Neutrophil (primary cell): ENCODE measurements around the gene CNOT11.
"Not testable (repeated sequence)": the region's sequence is repeated elsewhere in the genome, so short reads cannot be mapped to it uniquely, and the experiment has no call there.

Source experiments
- H3K27ac ChIP-seq: fragments of 200-600 bp; sonication (generic); 2 replicates; pipeline ENCODE4 v1.5.1; 2016; ENCODE audit warnings: mild to moderate bottlenecking, moderate library complexity
- H3K27me3 ChIP-seq: fragments of 200-600 bp; sonication (generic); 2 replicates; pipeline ENCODE4 v1.6.0; 2016; ENCODE audit warnings: mild to moderate bottlenecking
- H3K36me3 ChIP-seq: fragments of 200-600 bp; sonication (generic); 2 replicates; pipeline ENCODE4 v1.5.1; 2017
- H3K4me1 ChIP-seq, 2 experiments: fragments of 200-600 bp in 1 of 2; sonication (generic) in 1 of 2; 1 replicate in 1 of 2; 2 replicates in 1 of 2; pipeline versions ENCODE4 v1.5.1 to v1.6.1; 2013 to 2016; ENCODE audit warnings: low read depth in 1 of 2, low read length in 1 of 2, mild to moderate bottlenecking in 1 of 2, moderate library complexity in 1 of 2; ENCODE audit not compliant: control insufficient read depth in 1 of 2, insufficient read depth in 1 of 2
- H3K4me3 ChIP-seq, 2 experiments: fragments of 200-600 bp in 1 of 2; sonication (generic) in 1 of 2; 1 replicate in 1 of 2; 2 replicates in 1 of 2; pipeline ENCODE4 v1.5.1; 2013 to 2016; ENCODE audit warnings: low read depth in 1 of 2, low read length in 1 of 2, mild to moderate bottlenecking in 1 of 2, moderate library complexity in 1 of 2
- H3K9me3 ChIP-seq: fragments of 200-600 bp; sonication (generic); 2 replicates; pipeline ENCODE4 v1.5.1; 2016
- TF ChIP-seq, protein P1 (sequence below): fragments of 200-600 bp; sonication (generic); IDR thresholded peaks from 2 replicates; pipeline ENCODE4 v1.5.1; 2016; ENCODE audit warnings: antibody characterized with exemption

The CNOT11 gene

DNA sequence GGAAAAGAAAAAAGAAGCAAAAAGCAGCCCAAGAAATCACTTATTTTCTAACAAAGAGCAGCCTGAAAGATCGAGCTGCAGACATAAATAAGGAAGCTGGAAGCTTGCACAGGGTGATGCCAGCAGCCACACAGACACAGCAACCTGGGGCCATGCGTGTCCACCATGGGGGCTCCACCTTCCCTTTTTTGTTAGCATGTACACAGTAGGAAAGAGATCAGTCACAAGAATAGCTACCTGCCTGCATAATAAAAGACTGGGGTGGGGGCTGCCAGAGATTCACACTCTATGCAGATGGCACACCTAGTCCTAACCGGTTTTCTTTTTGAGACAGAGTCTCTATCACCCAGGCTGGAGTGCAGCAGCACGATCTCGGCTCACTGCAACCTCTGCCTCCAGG is 2.9 kb upstream of the CNOT11 start:
- TF ChIP-seq, protein P1, sequence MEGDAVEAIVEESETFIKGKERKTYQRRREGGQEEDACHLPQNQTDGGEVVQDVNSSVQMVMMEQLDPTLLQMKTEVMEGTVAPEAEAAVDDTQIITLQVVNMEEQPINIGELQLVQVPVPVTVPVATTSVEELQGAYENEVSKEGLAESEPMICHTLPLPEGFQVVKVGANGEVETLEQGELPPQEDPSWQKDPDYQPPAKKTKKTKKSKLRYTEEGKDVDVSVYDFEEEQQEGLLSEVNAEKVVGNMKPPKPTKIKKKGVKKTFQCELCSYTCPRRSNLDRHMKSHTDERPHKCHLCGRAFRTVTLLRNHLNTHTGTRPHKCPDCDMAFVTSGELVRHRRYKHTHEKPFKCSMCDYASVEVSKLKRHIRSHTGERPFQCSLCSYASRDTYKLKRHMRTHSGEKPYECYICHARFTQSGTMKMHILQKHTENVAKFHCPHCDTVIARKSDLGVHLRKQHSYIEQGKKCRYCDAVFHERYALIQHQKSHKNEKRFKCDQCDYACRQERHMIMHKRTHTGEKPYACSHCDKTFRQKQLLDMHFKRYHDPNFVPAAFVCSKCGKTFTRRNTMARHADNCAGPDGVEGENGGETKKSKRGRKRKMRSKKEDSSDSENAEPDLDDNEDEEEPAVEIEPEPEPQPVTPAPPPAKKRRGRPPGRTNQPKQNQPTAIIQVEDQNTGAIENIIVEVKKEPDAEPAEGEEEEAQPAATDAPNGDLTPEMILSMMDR = no peak
- Histone ChIP-seq H3K27ac (no peak overlapping the region), H3K4me1 (peaks cover 24 to 29% of the 10 kb centered on the region in 2 experiments), H3K36me3 (peaks cover 7% of the 10 kb centered on the region), H3K9me3 (no peaks in the 10 kb centered on the region), H3K27me3 (no peaks in the 10 kb centered on the region), H3K4me3 (no peak overlapping the region)

DNA sequence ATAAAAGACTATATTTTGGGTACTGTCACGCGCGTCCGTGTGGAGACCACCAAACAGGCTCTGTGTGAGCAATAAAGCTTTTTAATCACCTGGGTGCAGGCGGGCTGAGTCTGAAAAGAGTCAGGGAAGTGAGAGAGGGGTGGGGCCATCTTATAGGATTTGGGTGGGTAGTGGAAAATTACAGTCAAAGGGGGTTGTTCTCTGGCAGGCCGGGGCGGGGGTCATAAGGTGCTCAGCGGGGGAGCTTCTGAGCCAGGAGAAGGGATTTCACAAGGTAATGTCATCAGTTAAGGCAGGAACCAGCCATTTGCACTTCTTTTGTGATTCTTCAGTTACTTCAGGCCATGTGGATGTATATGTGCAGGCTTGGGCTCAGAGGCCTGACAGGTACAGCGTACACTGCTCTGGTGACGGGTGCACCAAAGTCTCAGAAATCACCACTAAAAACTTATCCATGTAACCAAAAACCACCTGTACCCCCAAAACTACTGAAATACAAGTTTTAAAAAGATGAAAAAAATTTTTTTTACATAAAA is 1.4 kb upstream of the CNOT11 start:
- not testable (repeated sequence) for H3K9me3 ChIP-seq, H3K4me3 ChIP-seq, H3K27me3 ChIP-seq, H3K27ac ChIP-seq
- peaks cover 25 to 30% of the 10 kb centered on the region in 2 experiments for H3K4me1 ChIP-seq
- peaks cover 17% of the 10 kb centered on the region for H3K36me3 ChIP-seq

DNA sequence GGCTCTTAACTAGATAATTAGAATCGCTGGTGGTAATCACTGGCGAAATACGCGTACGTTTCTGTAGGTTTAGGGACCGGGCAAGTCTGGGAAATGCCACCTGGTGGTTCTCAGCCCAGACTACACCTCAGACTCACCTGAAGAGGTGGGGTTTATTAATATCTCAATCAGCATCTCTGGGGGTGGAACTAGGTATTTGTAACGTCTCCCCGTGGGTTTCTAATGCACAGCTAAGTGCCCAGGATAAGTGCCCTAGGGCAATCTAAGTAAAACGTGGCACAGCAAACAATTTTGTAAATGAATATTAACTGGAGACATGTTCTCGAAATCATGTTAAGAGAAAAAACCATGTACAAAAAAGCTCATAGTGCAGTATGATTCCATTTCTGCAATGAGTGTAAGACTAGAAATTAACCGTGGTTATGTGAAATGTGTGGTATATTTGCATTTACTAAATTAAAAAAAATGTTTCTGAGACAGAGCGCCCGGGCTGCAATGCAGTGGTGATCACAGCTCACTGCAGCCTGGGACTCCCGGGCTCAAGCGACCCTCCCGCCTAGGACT is 760 bp upstream of the CNOT11 start:
- Histone ChIP-seq H3K27ac (peak overlapping the region; percentile 93), H3K36me3 (peaks cover 21% of the 10 kb centered on the region), H3K9me3 (no peaks in the 10 kb centered on the region), H3K27me3 (no peaks in the 10 kb centered on the region), H3K4me3 (peak overlapping the region; percentile 89 to 97), H3K4me1 (peaks cover 25 to 30% of the 10 kb centered on the region in 2 experiments)
- TF ChIP-seq, protein P1 = peak; percentile 8

DNA sequence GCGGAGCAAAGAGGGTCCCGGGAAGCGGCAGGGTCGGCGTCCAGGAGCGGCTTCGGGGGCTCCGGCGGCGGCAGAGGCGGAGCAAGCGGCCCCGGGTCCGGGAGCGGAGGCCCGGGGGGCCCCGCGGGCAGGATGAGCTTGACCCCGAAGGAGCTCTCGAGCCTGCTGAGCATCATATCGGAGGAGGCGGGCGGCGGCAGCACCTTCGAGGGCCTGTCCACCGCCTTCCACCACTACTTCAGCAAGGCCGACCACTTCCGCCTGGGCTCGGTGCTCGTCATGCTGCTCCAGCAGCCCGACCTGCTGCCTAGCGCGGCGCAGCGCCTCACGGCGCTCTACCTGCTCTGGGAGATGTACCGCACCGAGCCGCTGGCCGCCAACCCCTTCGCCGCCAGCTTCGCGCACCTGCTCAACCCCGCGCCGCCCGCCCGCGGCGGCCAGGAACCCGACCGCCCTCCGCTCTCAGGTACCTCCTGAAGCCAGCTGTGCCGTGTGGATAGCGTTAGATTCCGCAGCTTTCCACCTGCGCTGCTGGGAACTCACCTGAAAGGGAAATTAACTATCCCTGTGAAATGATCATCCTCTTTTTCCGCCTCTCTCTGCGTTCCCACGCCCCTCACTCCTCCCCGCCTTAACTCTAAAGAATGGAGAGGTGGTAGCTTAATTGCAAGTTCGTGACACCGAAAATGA is 472 bp downstream of the CNOT11 start:
- Histone ChIP-seq H3K27me3 (no peaks in the 10 kb centered on the region), H3K27ac (peak overlapping the region; percentile 93), H3K9me3 (no peaks in the 10 kb centered on the region), H3K36me3 (peaks cover 27% of the 10 kb centered on the region), H3K4me3 (peak overlapping the region; percentile 89 to 97), H3K4me1 (peaks cover 25 to 30% of the 10 kb centered on the region in 2 experiments)
- TF ChIP-seq, protein P1 = no peak

DNA sequence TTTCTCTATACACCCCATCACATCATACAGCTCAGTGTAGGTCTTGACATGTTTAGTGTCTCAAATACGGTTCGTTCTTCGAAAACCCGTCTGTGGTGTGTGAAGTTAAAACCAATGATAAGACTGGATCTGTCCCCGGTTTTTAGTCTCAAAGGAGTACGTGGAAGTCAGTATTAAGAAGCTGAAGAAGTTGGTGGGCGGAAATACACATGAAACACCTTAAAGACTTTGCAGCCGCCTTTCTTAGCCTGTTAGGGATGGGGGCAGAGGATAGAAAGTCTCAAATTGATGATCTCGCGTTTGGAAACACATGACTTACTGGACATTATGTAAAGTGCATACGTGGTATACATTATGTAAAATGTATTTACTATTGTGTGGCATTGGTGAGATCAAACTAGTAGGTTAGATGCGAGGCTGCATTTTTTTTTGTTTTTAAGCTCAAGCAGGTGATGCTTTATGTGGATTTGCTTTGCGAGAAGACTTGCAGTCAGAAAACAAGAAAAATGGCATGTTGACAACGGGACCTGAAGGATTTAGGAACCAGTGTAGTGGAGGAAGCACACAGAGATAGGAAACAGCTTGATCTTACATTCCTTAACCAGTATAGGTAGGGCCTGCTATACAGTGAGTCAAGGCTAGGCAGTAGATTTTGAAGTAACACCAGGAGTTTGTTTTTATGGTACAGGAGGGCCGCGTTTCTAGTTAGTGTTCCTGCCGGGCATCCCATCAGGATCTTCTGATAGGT is 1.2 kb downstream of the CNOT11 start:
- Histone ChIP-seq H3K9me3 (no peaks in the 10 kb centered on the region), H3K27ac (peak overlapping the region; percentile 93), H3K27me3 (no peaks in the 10 kb centered on the region), H3K4me3 (peak overlapping the region; percentile 89 to 97), H3K36me3 (peaks cover 30% of the 10 kb centered on the region), H3K4me1 (peaks cover 25 to 30% of the 10 kb centered on the region in 2 experiments)
- TF ChIP-seq, protein P1 = no peak
